ENCODE measurements around the gene ZNF304.

DNA sequence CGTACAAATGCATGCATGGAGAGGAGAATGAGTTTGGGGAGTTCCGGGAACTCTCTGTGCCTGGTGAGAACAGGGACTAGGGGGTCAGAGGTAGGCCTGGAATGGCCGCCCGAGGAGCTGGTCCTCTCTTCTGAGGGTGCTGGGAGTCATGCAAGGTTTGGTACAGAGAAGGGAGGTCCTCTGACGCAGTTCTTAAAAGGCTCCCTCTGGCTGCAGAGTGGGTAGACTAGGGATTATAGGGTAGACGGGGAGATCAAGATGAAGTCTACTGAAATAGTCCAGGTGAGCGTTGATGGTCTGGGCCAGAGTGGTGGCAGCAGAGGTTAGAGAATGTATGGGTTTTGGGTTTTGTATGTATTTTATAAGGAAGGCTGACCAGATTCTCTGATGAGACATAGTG is 796 bp downstream of the ZNF304 start:
- no peak for TF ChIP-seq RCOR1 (IDR thresholded peaks at IDR 0.05; ENCODE audit: insufficient replicate concordance, low read length)
- TF ChIP-seq, protein P1, sequence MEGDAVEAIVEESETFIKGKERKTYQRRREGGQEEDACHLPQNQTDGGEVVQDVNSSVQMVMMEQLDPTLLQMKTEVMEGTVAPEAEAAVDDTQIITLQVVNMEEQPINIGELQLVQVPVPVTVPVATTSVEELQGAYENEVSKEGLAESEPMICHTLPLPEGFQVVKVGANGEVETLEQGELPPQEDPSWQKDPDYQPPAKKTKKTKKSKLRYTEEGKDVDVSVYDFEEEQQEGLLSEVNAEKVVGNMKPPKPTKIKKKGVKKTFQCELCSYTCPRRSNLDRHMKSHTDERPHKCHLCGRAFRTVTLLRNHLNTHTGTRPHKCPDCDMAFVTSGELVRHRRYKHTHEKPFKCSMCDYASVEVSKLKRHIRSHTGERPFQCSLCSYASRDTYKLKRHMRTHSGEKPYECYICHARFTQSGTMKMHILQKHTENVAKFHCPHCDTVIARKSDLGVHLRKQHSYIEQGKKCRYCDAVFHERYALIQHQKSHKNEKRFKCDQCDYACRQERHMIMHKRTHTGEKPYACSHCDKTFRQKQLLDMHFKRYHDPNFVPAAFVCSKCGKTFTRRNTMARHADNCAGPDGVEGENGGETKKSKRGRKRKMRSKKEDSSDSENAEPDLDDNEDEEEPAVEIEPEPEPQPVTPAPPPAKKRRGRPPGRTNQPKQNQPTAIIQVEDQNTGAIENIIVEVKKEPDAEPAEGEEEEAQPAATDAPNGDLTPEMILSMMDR (conservative IDR thresholded peaks at IDR 0.05; ENCODE audit: low read depth, low read length): 0 out of 2 replicates have a peak, but pooled peaks have one; percentile 10

Measured in IMR-90 (cell line).